ENCODE results near the gene VTCN1.
"Not testable (repeated sequence)": the region's sequence is repeated elsewhere in the genome, so short reads cannot be mapped to it uniquely, and the experiment has no call there.

VTCN1 gene, protein sequence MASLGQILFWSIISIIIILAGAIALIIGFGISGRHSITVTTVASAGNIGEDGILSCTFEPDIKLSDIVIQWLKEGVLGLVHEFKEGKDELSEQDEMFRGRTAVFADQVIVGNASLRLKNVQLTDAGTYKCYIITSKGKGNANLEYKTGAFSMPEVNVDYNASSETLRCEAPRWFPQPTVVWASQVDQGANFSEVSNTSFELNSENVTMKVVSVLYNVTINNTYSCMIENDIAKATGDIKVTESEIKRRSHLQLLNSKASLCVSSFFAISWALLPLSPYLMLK

DNA sequence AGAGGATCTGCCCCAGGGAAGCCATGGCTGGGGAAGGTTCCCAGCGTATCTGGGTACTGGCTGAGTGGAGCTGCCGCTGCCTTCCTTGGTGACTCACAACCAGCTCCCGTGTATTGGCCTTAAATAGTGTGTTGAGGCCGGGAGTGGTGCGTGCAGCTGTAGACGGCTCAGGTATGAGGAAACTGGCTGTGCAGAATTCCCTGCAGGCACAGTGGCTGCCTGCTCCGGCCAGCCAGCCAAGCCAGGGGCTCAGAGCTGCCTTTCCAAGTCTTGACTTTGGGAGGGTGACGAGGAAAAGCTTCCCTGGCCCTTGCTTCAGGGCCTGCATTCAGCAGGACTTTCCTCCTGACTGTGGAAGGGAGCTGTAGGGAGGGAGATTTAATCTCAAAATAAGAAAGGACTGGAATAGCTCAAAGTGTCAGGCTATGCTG, at the start of gene VTCN1:
TSS of gene VTCN1 (minus strand) at position 97 of the 431 bp plus-strand sequence. CDS start at position 25, 72 bp downstream.
- DNase-seq: no peak

GRCh38 chr1:117258791-117259190, 48.1 kb upstream of the VTCN1 start:
- no peak for DNase-seq

GRCh38 chr1:117258075-117258474, 47.3 kb upstream of the VTCN1 start:
- DNase-seq: not testable (repeated sequence)

GRCh38 chr1:117257291-117257690, 46.6 kb upstream of the VTCN1 start:
- DNase-seq: no peak

DNA sequence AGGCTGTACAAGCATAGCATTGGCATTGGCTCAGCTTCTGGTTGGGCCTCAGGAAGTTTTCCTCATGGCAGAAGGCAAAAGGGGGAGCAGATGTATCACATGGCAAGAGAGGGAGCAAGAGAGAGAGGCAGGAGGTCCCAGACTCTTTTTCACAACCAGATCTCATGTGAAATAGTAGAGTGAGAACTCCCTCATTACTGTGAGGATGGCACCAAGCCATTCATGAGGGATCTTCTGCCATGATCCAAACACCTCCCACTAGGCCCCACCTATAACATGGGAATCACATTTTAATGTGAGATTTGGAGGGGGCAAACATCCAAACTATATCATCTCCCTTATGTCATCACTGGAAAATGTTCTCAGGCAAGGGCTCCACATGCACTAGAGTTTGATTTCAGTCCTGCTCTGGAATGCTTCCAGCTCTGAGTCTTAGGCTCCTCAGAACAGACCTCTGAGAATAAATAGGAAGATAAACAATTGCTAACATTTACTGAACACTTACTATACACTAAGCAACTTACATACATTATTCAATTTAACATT, 39.4 kb upstream of the VTCN1 start:
- DNase-seq: no peak

GRCh38 chr1:117244971-117245370, 34.2 kb upstream of the VTCN1 start:
- DNase-seq: no peak

- DNase-seq: no peak
Observed at GRCh38 chr1:117244306-117244705, 33.6 kb upstream of the VTCN1 start.

DNA sequence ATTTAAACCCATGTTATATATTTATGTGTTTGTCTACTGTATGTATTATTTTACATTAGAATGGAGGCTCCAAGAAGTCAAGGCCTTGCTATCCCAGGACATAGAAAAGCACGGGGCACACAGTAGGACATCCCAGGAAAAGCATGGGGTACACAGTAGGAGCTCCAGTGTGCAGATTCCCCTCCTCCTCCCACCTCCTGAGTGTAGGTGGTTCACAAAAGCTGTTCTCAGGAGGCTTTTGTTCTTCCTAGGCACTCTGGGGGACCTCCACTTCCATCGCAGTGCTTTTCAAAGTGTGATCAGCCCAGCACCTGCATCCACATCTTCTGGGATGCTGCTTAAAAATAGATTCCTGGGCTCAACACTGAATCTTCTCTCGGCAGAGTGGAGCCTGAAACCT, 30.8 kb upstream of the VTCN1 start:
- DNase-seq: no peak

- no peak for DNase-seq
Observed at GRCh38 chr1:117240547-117240946, 29.8 kb upstream of the VTCN1 start.

DNA sequence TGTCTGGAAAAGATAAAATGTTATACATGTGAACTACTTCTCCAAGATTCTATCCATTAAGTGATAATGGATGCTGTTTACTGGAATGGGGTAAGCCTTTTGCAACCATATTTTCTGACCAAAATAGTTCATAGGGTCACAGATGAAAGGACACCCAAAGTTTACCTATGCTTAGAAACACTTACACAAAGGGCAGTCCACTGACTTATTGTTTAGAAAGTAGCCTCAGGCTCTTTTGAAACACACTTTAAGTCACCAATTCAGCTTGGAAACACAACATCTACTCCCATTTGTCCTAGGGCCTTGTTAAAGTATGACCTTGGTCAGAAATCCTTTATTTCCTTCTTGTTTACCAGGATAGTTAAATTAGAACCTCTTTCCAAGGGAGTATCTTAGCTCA, 28.7 kb upstream of the VTCN1 start:
- DNase-seq: no peak

- no peak for DNase-seq
Observed at GRCh38 chr1:117237726-117238381, 27.1 kb upstream of the VTCN1 start.

DNA sequence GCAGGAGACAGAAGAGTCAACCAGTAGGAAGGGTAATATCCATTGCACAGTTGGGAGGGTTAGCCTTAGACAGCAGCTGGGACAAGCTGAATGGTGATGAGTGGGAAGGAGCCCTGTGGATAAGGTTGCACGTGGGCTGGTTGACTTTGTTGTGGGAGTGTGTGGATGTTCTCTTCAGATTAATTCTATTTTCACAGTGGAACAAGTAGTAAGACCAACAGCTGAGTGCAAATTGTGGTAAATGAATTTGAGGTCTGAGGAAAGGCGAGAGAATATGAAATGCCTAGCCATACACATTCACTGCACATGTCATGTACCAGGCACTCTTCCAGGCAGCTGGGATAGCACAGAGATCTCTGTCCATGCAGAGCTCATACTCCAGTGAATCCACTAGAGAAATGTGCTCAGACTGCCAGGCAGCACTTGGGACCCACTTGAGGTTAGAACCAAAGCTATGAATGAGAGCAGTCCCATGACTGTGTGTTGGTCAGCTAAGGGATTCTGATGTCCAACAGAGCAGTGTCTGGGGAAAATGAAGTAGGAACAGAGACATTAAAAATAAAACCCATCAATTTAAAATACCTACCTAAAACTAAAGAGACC, 25.2 kb upstream of the VTCN1 start:
- no peak for DNase-seq

- no peak for DNase-seq
Observed at GRCh38 chr1:117232531-117232930, 21.8 kb upstream of the VTCN1 start.

DNA sequence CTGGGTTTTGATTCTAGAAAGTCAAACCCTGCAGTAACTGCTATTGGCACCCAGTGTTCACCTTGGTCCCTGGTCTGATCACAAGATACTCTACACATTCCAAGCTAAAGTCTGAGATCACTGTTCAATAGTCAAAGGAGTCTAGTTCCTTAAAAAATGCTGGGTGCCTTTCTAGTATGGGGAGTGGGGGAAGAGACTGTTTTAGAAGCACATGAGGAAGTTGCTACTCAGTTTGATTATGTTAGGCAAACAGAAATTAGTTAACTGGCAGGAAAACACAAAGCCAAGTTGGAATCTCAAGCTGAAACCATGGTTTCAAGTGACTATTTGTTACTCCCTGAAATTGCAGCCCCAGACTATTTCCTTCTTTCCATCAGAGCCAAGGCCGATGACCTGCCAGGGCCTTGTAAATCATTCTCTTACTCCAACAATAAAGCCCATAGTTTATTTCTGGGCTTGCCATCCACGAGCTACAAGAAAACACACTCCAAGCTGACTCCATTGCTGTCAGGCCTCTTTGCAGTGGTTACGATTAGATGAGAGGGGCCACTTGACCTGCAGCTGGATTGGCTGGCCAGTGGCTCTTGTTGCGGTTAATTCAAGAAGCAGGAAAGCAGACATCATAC, 21.1 kb upstream of the VTCN1 start:
- DNase-seq: no peak

- no peak for DNase-seq
Observed at GRCh38 chr1:117231312-117231711, 20.6 kb upstream of the VTCN1 start.

- DNase-seq: no peak
Observed at GRCh38 chr1:117229217-117229616, 18.5 kb upstream of the VTCN1 start.

DNA sequence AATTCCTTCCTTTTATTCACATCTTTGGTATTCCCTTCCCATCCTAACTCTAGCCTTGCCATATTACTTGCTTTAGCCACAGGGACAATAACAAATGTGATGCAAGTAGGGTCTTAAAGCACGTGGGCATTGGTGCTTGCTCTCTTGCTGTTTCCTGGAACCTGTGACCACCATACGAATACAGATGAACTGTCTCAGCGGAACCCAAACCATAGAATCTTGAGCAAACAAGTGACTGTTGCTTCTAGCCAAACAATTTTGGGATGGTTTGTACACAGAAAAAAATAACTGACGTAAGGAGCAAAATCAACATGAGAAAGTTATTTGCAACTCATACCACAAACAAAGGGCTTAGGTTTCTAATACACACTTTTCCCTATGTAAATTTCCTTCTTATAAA, 15.2 kb upstream of the VTCN1 start:
- DNase-seq: no peak

DNA sequence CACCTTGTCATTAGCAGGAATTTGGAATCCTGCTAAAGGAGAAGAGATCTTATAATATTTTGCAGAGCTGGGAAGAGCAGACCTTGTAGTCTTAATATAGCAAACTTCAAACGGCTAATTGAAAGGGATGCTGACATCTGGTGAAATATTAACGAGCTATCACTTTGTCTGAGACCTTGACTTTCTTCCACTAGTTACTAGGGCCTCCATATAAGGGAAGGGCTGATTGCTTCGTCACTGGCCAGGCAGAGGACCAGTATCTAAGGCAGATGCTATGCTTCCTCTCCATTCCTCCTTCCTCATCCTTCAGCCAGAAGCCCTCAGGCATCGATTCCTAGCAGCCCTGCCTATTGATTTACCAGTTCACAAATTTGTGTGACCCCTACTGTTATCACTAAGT, 6.0 kb upstream of the VTCN1 start:
- no peak for DNase-seq

DNA sequence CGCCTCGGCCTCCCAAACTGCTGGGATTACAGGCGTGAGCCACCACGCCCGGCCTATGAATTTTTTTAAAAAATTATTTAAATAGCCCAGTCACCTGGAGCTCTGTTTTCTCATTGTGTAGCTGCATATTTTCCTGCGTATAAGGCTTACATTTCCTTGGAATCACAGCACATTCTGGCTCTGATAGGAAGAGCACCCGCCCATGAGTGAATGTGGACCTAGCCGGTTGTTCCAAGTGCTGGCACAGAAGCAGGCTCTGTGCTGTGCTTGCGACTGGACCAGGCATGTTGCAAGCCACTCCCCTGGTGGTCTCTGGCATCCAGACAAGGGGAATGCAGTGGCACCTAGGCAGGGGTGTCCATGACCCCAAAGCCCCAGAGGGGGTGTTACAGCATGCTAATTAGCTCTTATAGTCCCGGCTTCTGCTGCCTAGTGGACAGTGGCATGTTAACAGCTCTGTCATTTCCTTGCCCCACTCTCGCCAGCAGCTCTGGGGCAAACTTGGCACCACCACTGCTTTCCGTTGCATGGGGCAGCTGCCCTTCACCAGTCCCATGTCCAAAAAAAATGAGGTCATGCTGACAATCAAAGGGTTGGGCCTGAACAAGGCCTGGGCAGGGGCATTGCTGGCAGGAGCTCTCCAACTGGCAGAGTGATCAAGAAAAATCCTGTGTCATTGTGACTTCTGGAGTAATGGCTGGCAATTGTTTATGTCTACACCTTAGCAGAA, 5.2 kb upstream of the VTCN1 start:
- DNase-seq: no peak

GRCh38 chr1:117215019-117215418, 4.3 kb upstream of the VTCN1 start:
- DNase-seq: no peak

DNA sequence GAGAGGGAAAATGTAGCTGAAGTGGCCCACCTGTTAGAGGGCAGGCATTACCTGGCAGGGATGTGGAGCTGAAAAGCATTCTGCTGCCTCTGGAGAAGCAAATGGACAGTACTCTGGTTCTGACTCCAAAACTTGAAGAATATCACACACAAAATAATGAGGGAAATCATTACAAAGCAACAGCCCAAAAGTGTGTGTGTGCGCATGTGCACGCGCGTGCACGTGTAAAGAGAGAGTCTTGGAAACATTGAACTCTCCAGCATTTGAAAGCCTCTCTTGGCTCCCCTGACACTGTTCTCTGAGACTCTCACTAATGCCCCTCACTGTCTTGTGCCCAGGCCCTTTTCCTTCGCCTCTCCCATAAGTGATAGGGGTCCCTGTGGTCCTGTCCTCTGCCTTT, 2.3 kb upstream of the VTCN1 start:
- no peak for DNase-seq

- DNase-seq: no peak
Observed at GRCh38 chr1:117210386-117210785, 341 bp downstream of the VTCN1 start.

GRCh38 chr1:117209094-117209493, 1.6 kb downstream of the VTCN1 start:
- no peak for DNase-seq

Measured in CD4-positive, alpha-beta T cell treated with Interleukin-4 for 1 hour (primary cell).